ENCODE results near the gene MXRA5. TPM values are rescaled to one million over a fixed set of nuclear protein-coding genes. Genes with fewer than 3 reads are reported as not detected.

MXRA5 gene
- total RNA-seq, 1 experiment from 2014 or later = 2.8 TPM

GRCh38 chrX:3340016-3340415, 6.4 kb downstream of the MXRA5 start:
- Mint-ChIP-seq H3K9me3 (peaks cover 7% of the 10 kb centered on the region; the same call in 1 of the 2 replicates), H3K4me1 (peaks cover 8% of the 10 kb centered on the region; the same call in 1 of the 2 replicates), H3K27me3 (ENCODE audit: low read depth) (peaks cover 27% of the 10 kb centered on the region), H3K4me3 (no peak overlapping the region), H3K27ac (no peak overlapping the region), H3K36me3 (no peaks in the 10 kb centered on the region)
- ChIA-PET POLR2A (no interaction called here), CTCF (no interaction called here)
- no peak for DNase-seq (ENCODE audit: low spot score)
- no peak for ATAC-seq
- no peak for TF ChIP-seq USF1 (CRISPR knock-in tag; IDR thresholded peaks at IDR 0.05)
- TF ChIP-seq ARID4B (CRISPR knock-in tag; IDR thresholded peaks at IDR 0.05; ENCODE audit: borderline replicate concordance) = no peak
- no peak for TF ChIP-seq ZNF416 (CRISPR knock-in tag; IDR thresholded peaks at IDR 0.05)
- no peak for TF ChIP-seq ZSCAN18 (CRISPR knock-in tag; IDR thresholded peaks at IDR 0.05)
- no peak for TF ChIP-seq ATF2 (CRISPR knock-in tag; IDR thresholded peaks at IDR 0.05; ENCODE audit: borderline replicate concordance, low read depth)
- TF ChIP-seq FOXJ3 (CRISPR knock-in tag; IDR thresholded peaks at IDR 0.05; ENCODE audit: borderline replicate concordance) = no peak

- DNase-seq (ENCODE audit: low spot score) = no peak
Measured at GRCh38 chrX:3326681-3327080, 19.8 kb downstream of the MXRA5 start.

More at GRCh38 chrX:3326681-3327080, 19.8 kb downstream of the MXRA5 start:
- H3K4me3 Mint-ChIP-seq = no peak overlapping the region
- H3K27me3 Mint-ChIP-seq (ENCODE audit: low read depth) = no peaks in the 10 kb centered on the region; the same call in 1 of the 2 replicates
- peaks cover 20% of the 10 kb centered on the region for H3K9me3 Mint-ChIP-seq
- no peak for ATAC-seq
- no peak overlapping the region for H3K27ac Mint-ChIP-seq
- POLR2A ChIA-PET = no interaction called here
- no peak for TF ChIP-seq SMAD3 (CRISPR knock-in tag; IDR thresholded peaks at IDR 0.05; ENCODE audit: borderline replicate concordance)
- no peak for TF ChIP-seq FOXJ3 (CRISPR knock-in tag; IDR thresholded peaks at IDR 0.05; ENCODE audit: borderline replicate concordance)
- TF ChIP-seq GABPB1 (CRISPR knock-in tag; IDR thresholded peaks at IDR 0.05) = no peak
- no peak for TF ChIP-seq USF2 (CRISPR knock-in tag; IDR thresholded peaks at IDR 0.05)
- no peak for TF ChIP-seq ETV6 (CRISPR knock-in tag; IDR thresholded peaks at IDR 0.05)
- no peak for TF ChIP-seq KAT7 (CRISPR knock-in tag; IDR thresholded peaks at IDR 0.05; ENCODE audit: borderline replicate concordance)
- TF ChIP-seq CREB1 (CRISPR knock-in tag; IDR thresholded peaks at IDR 0.05) = no peak
- no peak for TF ChIP-seq EMX1 (CRISPR knock-in tag; IDR thresholded peaks at IDR 0.05)
- TF ChIP-seq SOX15 (CRISPR knock-in tag; IDR thresholded peaks at IDR 0.05) = no peak
- TF ChIP-seq SMAD4 (CRISPR knock-in tag; IDR thresholded peaks at IDR 0.05) = no peak
- no peak for TF ChIP-seq HMGA2 (CRISPR knock-in tag; IDR thresholded peaks at IDR 0.05)
- TF ChIP-seq TEAD1 (CRISPR knock-in tag; IDR thresholded peaks at IDR 0.05) = no peak
- no peak for TF ChIP-seq TCF7 (CRISPR knock-in tag; IDR thresholded peaks at IDR 0.05; ENCODE audit: low read depth)
- TF ChIP-seq E2F5 (CRISPR knock-in tag; IDR thresholded peaks at IDR 0.05) = no peak
- H3K36me3 Mint-ChIP-seq = peaks cover 9% of the 10 kb centered on the region; the same call in 1 of the 2 replicates
- CTCF ChIA-PET = no interaction called here
- H3K4me1 Mint-ChIP-seq = no peaks in the 10 kb centered on the region

Data from WTC11 (cell line).